Activated B cell treated with CpG ODN at 0.5 μM for 24 hours (primary cell): Measurements from ENCODE around the gene ARHGEF28. TPM values are rescaled to one million over a fixed set of nuclear protein-coding genes. Genes with fewer than 3 reads are reported as not detected.

Experiments
- ATAC-seq: fragments of 200-7000 bp; cut with Tn5 transposase; one replicate; pipeline ENCODE4 v1.10.0; 2021; ENCODE audit warnings: low read depth, mild to moderate bottlenecking, moderate library complexity
- CTCF ChIA-PET: fragments of 350-600 bp; sonication (Branson Sonifier 250); formaldehyde crosslinking; loops from one replicate; lab custom pipeline; 2021; ENCODE audit warnings: antibody characterized with exemption; lab: Charles Lee
- POLR2A ChIA-PET: fragments of 350-600 bp; sonication (Branson Sonifier 250); formaldehyde crosslinking; loops from one replicate; lab custom pipeline; 2021; ENCODE audit warnings: antibody characterized with exemption; lab: Charles Lee
- DNase-seq: peaks from one replicate; pipeline ENCODE4 v3.0.0; 2022
- H3K27ac Mint-ChIP-seq: one replicate; pipeline ENCODE4 v1.8.0; 2020; ENCODE audit warnings: mixed read lengths
- H3K27me3 Mint-ChIP-seq: one replicate; pipeline ENCODE4 v1.8.0; 2021; ENCODE audit warnings: mixed read lengths
- H3K36me3 Mint-ChIP-seq: one replicate; pipeline ENCODE4 v1.8.0; 2021; ENCODE audit warnings: low read depth, mixed read lengths
- H3K4me1 Mint-ChIP-seq: one replicate; pipeline ENCODE4 v1.8.0; 2021; ENCODE audit warnings: mixed read lengths
- H3K4me3 Mint-ChIP-seq: one replicate; pipeline ENCODE4 v1.8.0; 2020; ENCODE audit warnings: mild to moderate bottlenecking, mixed read lengths
- H3K9me3 Mint-ChIP-seq: one replicate; pipeline ENCODE4 v1.8.0; 2020; ENCODE audit warnings: mixed read lengths
- CTCF ChIP-seq: fragments of 200-600 bp; IDR thresholded peaks from one replicate; pipeline ENCODE4 v1.8.0; 2022; ENCODE audit warnings: antibody characterized with exemption, mild to moderate bottlenecking
- intact Hi-C: fragments of 100-400 bp; cut with micrococcal nuclease; formaldehyde crosslinking; loops from one replicate; pipeline ENCODE4 v1.15.1; 2024
- total RNA-seq: library from RNA; stranded (reverse); gene quantifications from 2 replicates; pipeline ENCODE4 v1.2.3, GENCODE V29; 2022

ARHGEF28 gene
- total RNA-seq, 1 donor from 2014 or later = not detected

DNA sequence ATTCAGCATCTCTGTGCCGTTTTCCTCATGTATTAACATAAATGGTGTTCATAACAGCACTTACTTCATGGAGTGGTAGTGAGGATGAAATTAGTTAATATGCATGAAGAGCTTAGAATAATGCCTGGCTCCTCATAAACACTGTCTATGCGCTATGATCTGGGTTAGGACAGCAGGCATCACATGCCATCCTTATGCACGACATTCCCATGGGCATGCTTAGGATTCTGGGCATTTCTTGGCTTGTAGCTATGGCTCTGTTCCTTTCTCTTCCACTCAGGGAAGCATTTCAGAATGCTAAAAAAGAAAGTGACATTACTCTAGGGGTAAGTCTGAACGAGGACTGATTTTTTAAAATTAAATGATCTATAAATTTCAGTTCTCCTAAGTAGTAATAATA is 349.8 kb downstream of the ARHGEF28 start:
- Mint-ChIP-seq H3K27ac (no peak overlapping the region), H3K4me1 (no peaks in the 10 kb centered on the region), H3K36me3 (no peaks in the 10 kb centered on the region), H3K27me3 (no peaks in the 10 kb centered on the region), H3K4me3 (no peak overlapping the region), H3K9me3 (no peaks in the 10 kb centered on the region)
- DNase-seq (no peak), ATAC-seq (no peak)
- intact Hi-C loops = no loop called here
- CTCF ChIA-PET = no interaction called here
- TF ChIP-seq CTCF = no peak
- POLR2A ChIA-PET = no interaction called here

DNA sequence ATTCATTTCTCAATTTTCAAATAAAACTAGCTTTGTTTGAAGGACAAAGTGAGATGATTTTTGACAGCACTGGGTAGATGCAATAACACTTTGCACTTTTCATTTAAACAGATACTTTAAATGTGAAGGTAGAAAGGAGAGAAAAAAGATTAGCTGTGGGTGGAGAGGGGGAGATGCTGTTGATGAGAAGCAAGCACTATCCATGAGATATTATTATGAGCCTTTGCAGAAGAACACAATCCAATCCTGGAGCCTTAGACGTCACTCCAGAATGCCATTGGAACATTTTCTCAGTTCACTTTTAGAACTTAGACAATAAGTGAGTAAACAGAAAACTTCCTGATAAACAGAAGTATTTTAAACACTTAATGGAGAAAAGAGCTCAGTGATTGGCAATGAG is 351.1 kb downstream of the ARHGEF28 start:
- POLR2A ChIA-PET = no interaction called here
- CTCF ChIA-PET = no interaction called here
- ATAC-seq = no peak

GRCh38 chr5:73979321-73979720 is 353.3 kb downstream of the ARHGEF28 start:
- ChIA-PET POLR2A (no interaction called here), CTCF (interaction anchor here (0.8 kb wide), 1 partner anchor 183 kb away, joined by 3 read pairs; no protein-coding TSS in a partner anchor)
- H3K27ac Mint-ChIP-seq = no peak overlapping the region
- no peak for TF ChIP-seq CTCF
- no peaks in the 10 kb centered on the region for H3K9me3 Mint-ChIP-seq
- H3K36me3 Mint-ChIP-seq = no peaks in the 10 kb centered on the region
- no peak overlapping the region for H3K4me3 Mint-ChIP-seq
- ATAC-seq (no peak), DNase-seq (no peak)
- no peaks in the 10 kb centered on the region for H3K4me1 Mint-ChIP-seq
- intact Hi-C loops = no loop called here
- peaks cover 4% of the 10 kb centered on the region for H3K27me3 Mint-ChIP-seq

More for the DNA sequence above, 351.1 kb downstream of the ARHGEF28 start:
- Mint-ChIP-seq H3K9me3 (no peaks in the 10 kb centered on the region), H3K4me1 (no peaks in the 10 kb centered on the region), H3K27ac (no peak overlapping the region), H3K27me3 (no peaks in the 10 kb centered on the region), H3K4me3 (no peak overlapping the region), H3K36me3 (no peaks in the 10 kb centered on the region)
- TF ChIP-seq CTCF = no peak
- intact Hi-C loops = no loop called here
- no peak for DNase-seq

GRCh38 chr5:73981704-73982103 is 355.7 kb downstream of the ARHGEF28 start:
- Mint-ChIP-seq H3K27ac (no peak overlapping the region), H3K9me3 (no peaks in the 10 kb centered on the region), H3K4me1 (no peaks in the 10 kb centered on the region), H3K36me3 (no peaks in the 10 kb centered on the region), H3K4me3 (no peak overlapping the region), H3K27me3 (peaks cover 4% of the 10 kb centered on the region)
- TF ChIP-seq CTCF = no peak
- no peak for DNase-seq
- ATAC-seq = no peak
- CTCF ChIA-PET = no interaction called here
- POLR2A ChIA-PET = no interaction called here
- intact Hi-C loops = no loop called here

DNA sequence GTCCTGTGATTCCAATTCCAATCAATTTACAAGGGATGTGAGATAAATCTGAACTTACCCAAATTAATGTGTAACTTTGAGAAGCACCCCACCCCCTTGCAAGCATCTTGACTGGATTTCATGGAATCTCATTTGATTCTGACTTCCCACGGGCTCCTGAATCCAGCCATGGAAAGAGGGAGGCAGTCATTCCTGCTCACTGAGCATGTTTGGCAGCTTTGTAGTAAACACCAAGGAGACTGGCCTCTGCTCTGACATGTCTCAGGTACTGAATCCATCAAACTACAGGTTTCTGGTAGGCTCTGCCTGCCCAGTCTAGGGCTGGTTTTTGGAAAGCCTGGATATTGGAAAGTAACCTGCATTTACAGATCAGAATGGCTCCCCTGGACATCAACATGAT is 357.6 kb downstream of the ARHGEF28 start:
- no peak overlapping the region for H3K27ac Mint-ChIP-seq
- POLR2A ChIA-PET = no interaction called here
- no peak for TF ChIP-seq CTCF
- no peaks in the 10 kb centered on the region for H3K9me3 Mint-ChIP-seq
- intact Hi-C loops = no loop called here
- no peaks in the 10 kb centered on the region for H3K4me1 Mint-ChIP-seq
- CTCF ChIA-PET = no interaction called here
- DNase-seq (no peak), ATAC-seq (no peak)
- H3K4me3 Mint-ChIP-seq = no peak overlapping the region
- H3K36me3 Mint-ChIP-seq = no peaks in the 10 kb centered on the region
- peaks cover 6% of the 10 kb centered on the region for H3K27me3 Mint-ChIP-seq
